ENCODE results near the gene CAMTA2.

- no peak; the same call in 1 of the 2 replicates for TF ChIP-seq POLR2AphosphoS5 (IDR thresholded peaks at IDR 0.05; ENCODE audit: low read depth, low read length)
- TF ChIP-seq SIN3A (IDR thresholded peaks at IDR 0.05; ENCODE audit: borderline replicate concordance, insufficient read depth, low read length), result no peak
- no peak for TF ChIP-seq TAF1 (IDR thresholded peaks at IDR 0.05; ENCODE audit: borderline replicate concordance, insufficient read depth, low read length)
- no peak for TF ChIP-seq FOXP2 (optimal IDR thresholded peaks at IDR 0.05; ENCODE audit: borderline replicate concordance, extremely low read depth, extremely low read length, insufficient read depth)
Observed at GRCh38 chr17:4938688-4939545, 48.6 kb downstream of the CAMTA2 start.
